ENCODE results near the gene NTRK3.

The NTRK3 gene

DNA sequence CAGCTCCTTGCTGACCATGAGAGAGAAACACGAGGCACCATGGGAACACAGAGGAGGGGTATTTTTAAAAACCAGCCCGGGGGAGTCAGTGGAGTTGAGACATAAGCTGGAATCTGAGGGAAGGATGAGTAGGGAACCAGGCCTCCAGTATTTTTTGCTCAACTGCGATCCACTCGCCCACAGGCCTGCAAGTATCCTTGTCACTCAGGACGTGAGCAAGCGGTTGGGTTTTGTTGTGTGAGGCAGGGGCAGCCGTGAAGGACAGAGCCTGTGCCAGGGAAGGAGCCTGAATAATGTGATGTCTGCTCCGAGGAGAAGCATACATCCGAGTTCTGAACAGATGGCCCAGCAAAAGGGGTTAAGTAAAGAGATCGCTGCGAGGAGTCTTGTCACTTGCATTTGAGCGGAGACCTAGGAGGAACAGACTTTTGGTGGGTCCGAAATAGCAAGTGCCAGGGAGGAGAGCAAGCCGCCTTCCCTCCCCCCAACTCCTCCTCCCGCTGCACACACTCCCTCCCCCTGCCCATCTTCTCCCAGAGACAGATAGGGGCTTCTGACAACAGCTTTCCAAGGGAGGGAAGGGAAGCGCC is 20.4 kb upstream of the NTRK3 start:
- Histone ChIP-seq H3K4me2 (ENCODE audit: low read length) (no peak overlapping the region), H3K9ac (ENCODE audit: low read depth, low read length) (no peak overlapping the region), H3K36me3 (ENCODE audit: insufficient read depth, low read length) (no peaks in the 10 kb centered on the region), H3K9me3 (replicated peaks; ENCODE audit: low read length) (no peaks in the 10 kb centered on the region), H3K4me1 (ENCODE audit: control insufficient read depth, insufficient read depth, low read length) (no peaks in the 10 kb centered on the region), H3K4me3 (ENCODE audit: low read length) (no peak overlapping the region), H3K27me3 (ENCODE audit: control insufficient read depth, insufficient read depth, low read length) (peaks cover 20% of the 10 kb centered on the region)

DNA sequence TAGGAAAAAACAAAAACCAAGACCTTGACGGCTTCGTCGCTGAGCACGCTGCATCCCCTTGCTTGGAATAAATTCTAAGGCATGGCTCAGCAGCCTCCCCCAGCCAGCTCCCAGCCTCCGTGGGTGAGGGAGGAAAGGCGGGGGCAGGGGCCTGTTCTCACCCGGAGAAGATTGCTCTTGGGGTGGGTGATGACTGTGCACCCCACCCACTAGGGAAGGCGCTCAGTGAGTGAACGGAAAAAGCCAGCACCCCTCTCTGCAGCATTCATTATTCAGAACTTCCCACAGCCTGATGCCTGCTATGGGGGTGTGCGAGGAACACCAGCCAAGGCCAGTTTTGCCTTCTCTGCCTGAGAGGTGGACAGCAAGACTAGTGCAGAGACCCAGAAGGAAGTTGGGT is 19.3 kb upstream of the NTRK3 start:
- Histone ChIP-seq H3K4me2 (ENCODE audit: low read length) (no peak overlapping the region), H3K4me1 (ENCODE audit: control insufficient read depth, insufficient read depth, low read length) (no peaks in the 10 kb centered on the region), H3K4me3 (ENCODE audit: low read length) (no peak overlapping the region), H3K9ac (ENCODE audit: low read depth, low read length) (no peak overlapping the region), H3K9me3 (replicated peaks; ENCODE audit: low read length) (no peaks in the 10 kb centered on the region), H3K27me3 (ENCODE audit: control insufficient read depth, insufficient read depth, low read length) (peaks cover 17% of the 10 kb centered on the region), H3K36me3 (ENCODE audit: insufficient read depth, low read length) (no peaks in the 10 kb centered on the region)

DNA sequence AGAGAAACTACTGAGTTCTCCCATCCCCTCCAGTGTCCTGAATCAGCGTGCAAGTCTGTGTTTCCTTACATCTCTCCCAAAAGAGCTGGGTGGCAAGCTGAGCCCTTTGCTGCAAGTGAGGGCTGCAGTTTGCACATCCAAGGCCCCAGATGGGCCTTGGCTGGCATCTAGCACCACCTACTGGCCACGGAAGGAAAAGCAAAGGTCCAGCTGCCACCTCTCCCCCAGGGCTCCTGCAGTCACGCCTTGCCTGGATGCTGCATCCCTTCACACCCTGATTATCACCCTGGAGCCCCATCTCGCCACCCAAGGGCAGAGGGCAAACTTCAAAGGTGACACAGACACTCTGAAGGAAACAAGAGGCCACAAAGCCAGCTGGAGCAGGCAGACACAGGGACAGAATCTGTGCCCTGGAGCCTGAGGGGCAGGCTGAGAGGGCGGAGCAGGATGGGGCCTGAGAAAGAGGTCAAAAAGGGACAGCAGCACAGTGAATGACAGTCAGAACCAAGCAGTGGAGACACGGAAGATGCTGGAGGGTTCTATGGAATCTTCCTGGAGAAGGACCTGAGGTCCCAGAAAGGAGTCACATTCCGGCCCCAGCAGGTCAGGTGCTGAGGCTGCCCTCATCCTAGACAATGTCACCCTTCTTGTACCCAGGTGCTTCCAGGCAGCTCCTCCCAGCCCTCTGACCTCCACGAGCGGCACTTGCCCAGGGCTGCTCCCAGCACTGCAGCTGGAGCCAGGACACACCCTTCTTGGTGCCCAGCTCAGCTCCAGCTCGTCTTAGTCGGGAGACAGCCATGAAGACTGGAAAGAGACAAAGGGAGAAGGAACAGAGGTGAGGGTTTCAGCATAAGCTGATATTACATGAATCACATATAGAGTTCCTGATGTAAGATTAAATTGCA is 18.3 kb upstream of the NTRK3 start:
- no peak overlapping the region for H3K9ac ChIP-seq (ENCODE audit: low read depth, low read length)
- H3K4me1 ChIP-seq (ENCODE audit: control insufficient read depth, insufficient read depth, low read length): no peaks in the 10 kb centered on the region
- no peaks in the 10 kb centered on the region for H3K36me3 ChIP-seq (ENCODE audit: insufficient read depth, low read length)
- H3K27me3 ChIP-seq (ENCODE audit: control insufficient read depth, insufficient read depth, low read length): peaks cover 17% of the 10 kb centered on the region
- no peak overlapping the region for H3K4me3 ChIP-seq (ENCODE audit: low read length)
- no peak overlapping the region for H3K4me2 ChIP-seq (ENCODE audit: low read length)
- no peaks in the 10 kb centered on the region for H3K9me3 ChIP-seq (replicated peaks; ENCODE audit: low read length)

DNA sequence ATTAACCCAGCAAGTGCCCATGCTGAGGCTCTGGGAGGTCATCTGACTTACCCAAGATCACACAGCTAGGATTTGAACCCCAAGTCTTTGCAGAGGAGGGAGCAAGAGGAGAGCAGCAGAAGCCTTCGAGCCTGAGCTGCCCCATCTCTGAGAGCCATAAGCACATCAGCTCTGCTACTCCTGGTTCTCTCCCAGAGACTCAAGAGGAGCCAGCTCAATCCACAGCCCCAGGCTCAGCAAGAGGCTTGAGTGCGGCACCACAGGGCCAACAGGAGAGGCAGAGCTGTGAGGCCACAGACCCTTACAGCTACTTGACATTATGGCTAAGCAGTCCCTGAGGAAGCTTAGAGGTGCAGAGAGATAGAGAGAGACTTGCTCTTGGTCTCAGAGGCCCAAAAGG is 15.9 kb upstream of the NTRK3 start:
- H3K9me3 ChIP-seq (replicated peaks; ENCODE audit: low read length): no peaks in the 10 kb centered on the region
- no peaks in the 10 kb centered on the region for H3K36me3 ChIP-seq (ENCODE audit: insufficient read depth, low read length)
- H3K4me2 ChIP-seq (ENCODE audit: low read length): no peak overlapping the region
- no peak overlapping the region for H3K4me3 ChIP-seq (ENCODE audit: low read length)
- H3K4me1 ChIP-seq (ENCODE audit: control insufficient read depth, insufficient read depth, low read length): no peaks in the 10 kb centered on the region
- peaks cover 13% of the 10 kb centered on the region for H3K27me3 ChIP-seq (ENCODE audit: control insufficient read depth, insufficient read depth, low read length)
- H3K9ac ChIP-seq (ENCODE audit: low read depth, low read length): no peak overlapping the region

DNA sequence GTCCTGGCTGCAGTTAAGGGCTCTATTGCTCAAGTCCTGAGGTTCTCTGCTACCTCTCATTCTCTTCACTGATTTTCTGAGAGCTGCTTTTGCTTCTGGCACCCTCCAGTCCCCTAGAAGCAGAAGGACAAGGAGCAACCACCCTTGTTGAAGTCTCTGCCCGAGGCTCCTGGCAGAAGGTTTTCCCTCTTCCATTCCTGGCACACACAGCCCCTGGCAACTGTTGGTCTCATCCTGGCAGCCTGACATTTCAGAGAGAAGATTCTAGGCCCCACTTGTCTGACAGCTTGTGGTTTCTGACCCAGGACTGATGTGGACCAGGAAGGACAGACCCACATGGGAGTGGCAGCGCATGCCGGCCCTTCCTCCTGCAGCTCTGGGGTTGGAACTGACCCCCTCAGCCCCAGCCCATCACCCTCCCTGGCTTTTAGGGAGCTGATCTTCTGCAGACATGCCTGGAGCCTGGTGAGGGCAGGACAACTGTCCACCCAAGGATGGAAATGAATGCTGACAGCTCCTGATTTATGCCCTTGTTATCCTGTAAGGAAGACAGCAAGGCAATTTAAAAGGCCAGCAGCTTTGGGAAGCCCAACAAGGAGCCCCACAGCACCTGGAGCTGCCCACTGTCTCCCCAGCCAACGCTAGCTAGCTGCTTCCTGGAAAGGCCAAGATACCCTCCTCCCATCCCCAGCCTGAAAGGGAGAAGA is 13.0 kb upstream of the NTRK3 start:
- Histone ChIP-seq H3K4me2 (ENCODE audit: low read length) (no peak overlapping the region), H3K4me1 (ENCODE audit: control insufficient read depth, insufficient read depth, low read length) (no peaks in the 10 kb centered on the region), H3K9me3 (replicated peaks; ENCODE audit: low read length) (no peaks in the 10 kb centered on the region), H3K4me3 (ENCODE audit: low read length) (no peak overlapping the region), H3K36me3 (ENCODE audit: insufficient read depth, low read length) (no peaks in the 10 kb centered on the region), H3K9ac (ENCODE audit: low read depth, low read length) (no peak overlapping the region), H3K27me3 (ENCODE audit: control insufficient read depth, insufficient read depth, low read length) (peaks cover 3% of the 10 kb centered on the region)

DNA sequence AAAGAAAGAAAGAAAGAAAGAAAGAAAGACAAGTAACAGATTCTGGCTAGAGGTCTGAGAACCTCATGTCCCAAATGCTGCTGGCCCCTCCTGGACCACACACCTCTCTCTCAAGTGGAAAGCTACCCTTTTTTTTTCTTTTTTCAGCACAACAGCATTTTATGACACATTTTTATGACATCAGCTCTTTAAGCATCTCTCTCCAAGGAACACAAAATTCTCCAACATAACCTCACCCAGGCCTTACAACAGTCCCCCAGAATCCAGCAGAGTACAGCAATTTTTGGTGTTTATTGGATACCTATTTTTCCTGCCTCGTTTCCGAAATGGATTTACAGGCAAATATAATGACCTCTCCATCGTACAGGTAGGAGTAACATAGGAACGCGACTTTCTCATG is 11.2 kb upstream of the NTRK3 start:
- H3K4me3 ChIP-seq (ENCODE audit: low read length): no peak overlapping the region
- no peaks in the 10 kb centered on the region for H3K9me3 ChIP-seq (replicated peaks; ENCODE audit: low read length)
- H3K4me2 ChIP-seq (ENCODE audit: low read length): no peak overlapping the region
- peaks cover 8% of the 10 kb centered on the region for H3K27me3 ChIP-seq (ENCODE audit: control insufficient read depth, insufficient read depth, low read length)
- H3K4me1 ChIP-seq (ENCODE audit: control insufficient read depth, insufficient read depth, low read length): no peaks in the 10 kb centered on the region
- no peak overlapping the region for H3K9ac ChIP-seq (ENCODE audit: low read depth, low read length)
- H3K36me3 ChIP-seq (ENCODE audit: insufficient read depth, low read length): no peaks in the 10 kb centered on the region

DNA sequence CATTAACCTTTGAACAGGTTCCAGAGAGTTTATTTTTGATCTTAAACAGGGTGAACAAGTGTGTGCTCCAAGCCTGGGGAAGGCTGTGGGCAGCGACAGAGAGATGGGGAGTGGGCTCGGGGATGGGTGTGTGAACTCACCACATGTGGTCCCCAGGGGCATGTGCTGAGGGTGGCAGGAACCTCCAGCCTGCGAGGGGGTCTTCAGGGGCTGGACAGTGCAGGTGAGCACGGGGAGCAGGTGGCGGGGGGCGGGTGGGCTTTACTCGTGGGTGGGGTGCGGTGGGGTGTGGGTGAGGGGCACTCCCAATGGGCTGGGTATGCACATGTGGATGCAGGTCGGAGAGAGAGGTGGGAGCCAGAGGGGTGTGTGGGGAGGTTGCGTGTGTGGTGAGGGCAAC is 9.6 kb upstream of the NTRK3 start:
- no peaks in the 10 kb centered on the region for H3K9me3 ChIP-seq (replicated peaks; ENCODE audit: low read length)
- no peak overlapping the region for H3K9ac ChIP-seq (ENCODE audit: low read depth, low read length)
- no peaks in the 10 kb centered on the region for H3K36me3 ChIP-seq (ENCODE audit: insufficient read depth, low read length)
- H3K4me3 ChIP-seq (ENCODE audit: low read length): no peak overlapping the region
- H3K27me3 ChIP-seq (ENCODE audit: control insufficient read depth, insufficient read depth, low read length): peaks cover 12% of the 10 kb centered on the region
- H3K4me2 ChIP-seq (ENCODE audit: low read length): no peak overlapping the region
- H3K4me1 ChIP-seq (ENCODE audit: control insufficient read depth, insufficient read depth, low read length): no peaks in the 10 kb centered on the region

DNA sequence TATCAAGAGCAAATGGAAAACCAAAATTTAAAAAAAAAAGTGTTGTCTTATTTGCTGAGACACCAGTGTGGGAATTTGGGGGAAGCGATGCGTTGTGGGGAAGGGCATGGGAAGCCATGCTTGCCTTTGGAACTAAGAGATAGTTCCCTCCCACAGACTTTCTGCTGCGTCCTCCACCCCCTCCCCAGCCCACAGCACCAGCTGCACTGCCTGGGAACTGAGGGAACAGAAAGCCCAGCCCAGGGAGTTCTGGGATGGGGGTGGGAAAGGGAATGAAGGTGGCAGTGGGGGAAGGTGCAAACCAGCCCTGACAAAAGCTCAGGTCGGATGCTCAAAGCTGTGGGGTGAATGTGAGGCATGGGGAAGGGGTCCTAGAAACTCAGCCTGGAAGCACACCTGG is 8.1 kb upstream of the NTRK3 start:
- H3K9ac ChIP-seq (ENCODE audit: low read depth, low read length): no peak overlapping the region

DNA sequence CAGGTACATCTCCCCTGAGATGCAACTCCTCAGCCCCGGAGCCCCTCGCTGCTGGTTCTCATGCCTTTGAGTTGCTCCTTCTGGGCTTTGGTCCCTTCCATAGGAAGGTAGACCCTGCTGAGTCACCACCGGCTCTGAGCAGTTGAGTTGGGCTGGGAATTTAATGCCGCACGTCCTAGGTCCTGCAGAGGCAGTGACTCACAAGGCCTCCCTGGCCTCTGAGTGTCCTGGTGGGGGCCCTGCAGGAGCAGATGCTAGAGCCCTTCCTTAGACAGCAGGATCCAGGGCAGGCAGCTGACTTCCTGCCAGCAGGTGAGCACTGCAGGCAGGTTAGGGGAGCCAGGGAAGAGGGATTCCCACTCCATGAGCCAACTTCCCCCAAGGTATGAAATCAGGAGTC is 5.5 kb upstream of the NTRK3 start:
- H3K36me3 ChIP-seq (ENCODE audit: insufficient read depth, low read length): no peaks in the 10 kb centered on the region
- H3K27me3 ChIP-seq (ENCODE audit: control insufficient read depth, insufficient read depth, low read length): peaks cover 49% of the 10 kb centered on the region
- H3K4me3 ChIP-seq (ENCODE audit: low read length): no peak overlapping the region
- H3K9me3 ChIP-seq (replicated peaks; ENCODE audit: low read length): no peaks in the 10 kb centered on the region
- H3K9ac ChIP-seq (ENCODE audit: low read depth, low read length): no peak overlapping the region
- no peak overlapping the region for H3K4me2 ChIP-seq (ENCODE audit: low read length)
- peaks cover 3% of the 10 kb centered on the region for H3K4me1 ChIP-seq (ENCODE audit: control insufficient read depth, insufficient read depth, low read length)

More for the DNA sequence above, 8.1 kb upstream of the NTRK3 start:
- no peaks in the 10 kb centered on the region for H3K36me3 ChIP-seq (ENCODE audit: insufficient read depth, low read length)
- no peak overlapping the region for H3K4me2 ChIP-seq (ENCODE audit: low read length)
- peaks cover 24% of the 10 kb centered on the region for H3K27me3 ChIP-seq (ENCODE audit: control insufficient read depth, insufficient read depth, low read length)
- no peak overlapping the region for H3K4me3 ChIP-seq (ENCODE audit: low read length)
- no peaks in the 10 kb centered on the region for H3K9me3 ChIP-seq (replicated peaks; ENCODE audit: low read length)
- H3K4me1 ChIP-seq (ENCODE audit: control insufficient read depth, insufficient read depth, low read length): no peaks in the 10 kb centered on the region

DNA sequence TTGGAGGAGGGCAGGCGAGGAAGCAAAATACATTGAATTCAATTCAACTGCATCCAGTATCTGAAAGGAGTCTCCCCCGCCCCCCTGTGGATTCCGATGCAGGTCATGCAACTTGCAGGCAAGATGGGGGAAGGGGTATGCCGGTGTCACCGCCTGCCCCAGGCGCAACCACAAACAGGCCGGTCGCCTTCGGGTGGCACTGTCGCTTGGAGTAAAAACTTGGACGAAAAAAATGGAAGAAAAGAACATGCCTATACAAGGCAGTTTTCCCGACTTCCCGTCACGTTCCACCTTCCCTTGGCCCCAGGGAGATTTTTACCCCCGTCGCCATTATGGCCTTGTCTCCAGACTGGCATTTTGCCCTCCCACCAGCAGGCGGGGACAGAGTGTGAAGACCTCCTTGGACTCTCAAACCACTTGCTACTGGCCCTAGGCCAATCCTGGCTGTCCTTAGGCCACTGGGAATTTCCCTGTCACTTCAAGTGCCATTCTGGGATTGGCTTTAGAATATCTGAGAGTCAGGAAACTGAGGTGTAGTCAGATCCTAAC is 1.6 kb upstream of the NTRK3 start:
- Histone ChIP-seq H3K27me3 (ENCODE audit: control insufficient read depth, insufficient read depth, low read length) (peaks cover 68% of the 10 kb centered on the region), H3K9ac (ENCODE audit: low read depth, low read length) (no peak overlapping the region), H3K4me3 (ENCODE audit: low read length) (no peak overlapping the region), H3K36me3 (ENCODE audit: insufficient read depth, low read length) (no peaks in the 10 kb centered on the region), H3K4me1 (ENCODE audit: control insufficient read depth, insufficient read depth, low read length) (peaks cover 3% of the 10 kb centered on the region), H3K9me3 (replicated peaks; ENCODE audit: low read length) (no peaks in the 10 kb centered on the region), H3K4me2 (ENCODE audit: low read length) (no peak overlapping the region)

DNA sequence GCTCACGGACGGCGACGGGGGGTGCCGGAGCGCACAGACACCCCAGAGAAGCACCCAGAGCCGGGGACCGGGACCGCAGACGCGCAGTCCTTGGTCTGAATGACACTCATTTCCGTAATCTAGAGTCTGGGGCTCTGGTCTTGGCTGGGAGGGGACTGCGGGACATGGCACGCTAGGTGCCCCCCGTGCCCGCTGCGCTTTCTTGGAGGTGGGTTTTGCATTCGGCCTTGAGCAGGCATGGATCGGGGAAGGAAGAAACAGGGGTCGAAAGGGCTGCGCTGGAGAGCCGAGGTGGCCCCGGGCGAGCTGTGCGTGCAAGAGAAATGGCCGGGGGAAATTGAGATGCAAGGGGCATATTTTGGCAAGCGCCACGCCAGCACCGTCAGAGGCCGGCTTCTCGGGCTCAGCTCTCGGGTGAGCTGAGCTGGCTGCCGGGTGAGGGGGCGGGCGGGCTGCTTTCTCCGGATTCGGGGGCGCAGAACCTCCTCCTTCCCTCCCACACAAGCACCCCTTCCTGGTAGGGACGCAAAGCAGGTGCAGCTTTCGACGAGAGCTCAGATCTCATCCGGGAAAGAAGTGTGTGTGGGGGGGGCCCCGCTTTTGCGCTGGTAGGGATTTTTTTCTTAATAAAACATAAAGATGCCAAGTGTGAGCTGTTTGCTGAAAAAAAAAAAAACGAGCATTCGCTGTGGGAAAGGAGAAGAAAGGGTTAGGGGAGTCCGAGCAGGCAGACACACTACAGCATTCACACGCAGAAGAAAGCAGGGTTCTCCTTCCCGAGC is 963 bp upstream of the NTRK3 start:
- Histone ChIP-seq H3K27me3 (ENCODE audit: control insufficient read depth, insufficient read depth, low read length) (peaks cover 68% of the 10 kb centered on the region), H3K9me3 (replicated peaks; ENCODE audit: low read length) (no peaks in the 10 kb centered on the region), H3K4me2 (ENCODE audit: low read length) (peak overlapping the region; percentile 62), H3K9ac (ENCODE audit: low read depth, low read length) (no peak overlapping the region), H3K4me1 (ENCODE audit: control insufficient read depth, insufficient read depth, low read length) (peaks cover 3% of the 10 kb centered on the region), H3K36me3 (ENCODE audit: insufficient read depth, low read length) (no peaks in the 10 kb centered on the region), H3K4me3 (ENCODE audit: low read length) (peak overlapping the region; percentile 57)

Data from skeletal muscle satellite cell (primary cell).